Panc1 (cell line): Measurements from ENCODE around the gene SLCO3A1. TPM values are rescaled to one million over a fixed set of nuclear protein-coding genes. Genes with fewer than 3 reads are reported as not detected.

Source experiments
- ATAC-seq: fragments of 200-7000 bp; cut with Tn5 transposase; 2 replicates; pipeline ENCODE4 v1.9.1; 2020; ENCODE audit warnings: mild to moderate bottlenecking, moderate library complexity
- BruUV-seq: library from RNA; stranded (reverse); fragments of 400-500 nt; replicated peaks from 2 replicates; lab custom pipeline; 2021; lab: Mats Ljungman, UMichigan
- CTCF ChIA-PET: fragments of 300-600 bp; sonication (Branson Sonifier 250); formaldehyde crosslinking; loops from one replicate; lab custom pipeline; 2022; ENCODE audit warnings: antibody characterized with exemption; lab: Charles Lee
- POLR2A ChIA-PET: fragments of 300-600 bp; sonication (Branson Sonifier 250); formaldehyde crosslinking; loops from one replicate; lab custom pipeline; 2022; ENCODE audit warnings: antibody characterized with exemption; lab: Charles Lee
- DNase-seq: peaks from one replicate; pipeline ENCODE4 v3.0.0-alpha.2; 2010; ENCODE audit warnings: low read depth, low spot score
- H3K27ac ChIP-seq: 2 replicates; pipeline ENCODE4 v1.5.1; 2011; ENCODE audit warnings: mild to moderate bottlenecking, low read length, inconsistent platforms
- H3K27me3 ChIP-seq: fragments of 200-500 bp; sonication (Bioruptor generic); 2 replicates; pipeline ENCODE4 v1.6.0; 2014; ENCODE audit warnings: low read length, inconsistent platforms; ENCODE audit not compliant: control insufficient read depth, insufficient read depth
- H3K36me3 ChIP-seq: fragments of 200-500 bp; sonication (Bioruptor generic); 2 replicates; pipeline ENCODE4 v1.5.1; 2014; ENCODE audit warnings: inconsistent platforms, mild to moderate bottlenecking, low read length, moderate library complexity; ENCODE audit not compliant: control insufficient read depth, insufficient read depth
- H3K4me1 ChIP-seq: 2 replicates; pipeline ENCODE4 v1.5.1; 2011; ENCODE audit warnings: inconsistent platforms, mild to moderate bottlenecking, low read length, moderate library complexity; ENCODE audit not compliant: control insufficient read depth, insufficient read depth
- H3K4me3 ChIP-seq, 2 experiments: 2 replicates each; pipeline ENCODE4 v1.5.1; 2011 to 2012; ENCODE audit warnings: low read depth in 2 of 2, low read length in 2 of 2, mild to moderate bottlenecking in 2 of 2, inconsistent platforms in 1 of 2, moderate library complexity in 1 of 2
- H3K9me3 ChIP-seq: fragments of 200-500 bp; sonication (Bioruptor generic); 2 replicates; pipeline ENCODE4 v1.5.1; 2014; ENCODE audit warnings: low read depth, mild to moderate bottlenecking, inconsistent platforms, low read length, moderate library complexity; ENCODE audit not compliant: control insufficient read depth, insufficient read depth
- CTCF ChIP-seq: fragments of 450-650 bp; IDR thresholded peaks from 2 replicates; pipeline ENCODE4 v1.5.1; 2017; ENCODE audit warnings: mild to moderate bottlenecking
- POLR2AphosphoS5 ChIP-seq: IDR thresholded peaks from 2 replicates; pipeline ENCODE4 v1.6.1; 2012; ENCODE audit warnings: mild to moderate bottlenecking, low read depth, low read length, moderate library complexity
- REST ChIP-seq, 2 experiments: IDR thresholded peaks; 2 replicates each; pipeline ENCODE4 v1.6.1; 2011 to 2012; ENCODE audit warnings: low read depth in 2 of 2, control low read depth in 1 of 2, low read length in 1 of 2, mild to moderate bottlenecking in 1 of 2, moderate library complexity in 1 of 2; ENCODE audit not compliant: insufficient read depth in 1 of 2
- SIN3A ChIP-seq: IDR thresholded peaks from 2 replicates; pipeline ENCODE4 v1.6.1; 2012; ENCODE audit warnings: low read depth, mild to moderate bottlenecking, low read length, moderate library complexity, borderline replicate concordance; ENCODE audit not compliant: insufficient read depth
- TCF7L2 ChIP-seq: IDR thresholded peaks from 2 replicates; pipeline ENCODE4 v1.6.1; 2011; ENCODE audit warnings: mild to moderate bottlenecking, low read depth, low read length, inconsistent platforms
- in situ Hi-C: cut with HindIII; loops from 2 replicates; pipeline ENCODE4 v1.10.0; 2016; ENCODE audit warnings: low sequenced_read_pairs, low pct_unique_long_range_greater_than_20kb
- intact Hi-C: fragments of 100-400 bp; cut with micrococcal nuclease; formaldehyde crosslinking; loops from one replicate; pipeline ENCODE4 v1.10.0; 2022; ENCODE audit not compliant: unreplicated experiment
- total RNA-seq: library from RNA; stranded (reverse); gene quantifications from one replicate; pipeline ENCODE4 v1.2.1, GENCODE V29; 2021; ENCODE audit not compliant: unreplicated experiment

The SLCO3A1 gene
- total RNA-seq, 1 experiment from 2014 or later, result 20.6 TPM

GRCh38 chr15:92041371-92041770 is 187.9 kb downstream of the SLCO3A1 start:
- H3K4me3 ChIP-seq, result no peak overlapping the region

GRCh38 chr15:92043283-92043682 is 189.8 kb downstream of the SLCO3A1 start:
- Histone ChIP-seq H3K9me3 (no peaks in the 10 kb centered on the region), H3K36me3 (no peaks in the 10 kb centered on the region), H3K27ac (no peak overlapping the region), H3K4me3 (no peak overlapping the region), H3K4me1 (no peaks in the 10 kb centered on the region), H3K27me3 (no peaks in the 10 kb centered on the region)
- no TSS peak for BruUV-seq
- POLR2A ChIA-PET, result no interaction called here
- ATAC-seq, result no peak
- TF ChIP-seq REST (IDR thresholded peaks at IDR 0.05; ENCODE audit: insufficient read depth in 1 of 2, low read depth in 2 of 2, low read length in 1 of 2) (no peak), POLR2AphosphoS5 (no peak), SIN3A (no peak), TCF7L2 (no peak), CTCF (no peak)
- intact Hi-C loops, result no loop called here
- in situ Hi-C loops, result no loop called here
- DNase-seq, result no peak
- CTCF ChIA-PET, result no interaction called here

More at GRCh38 chr15:92041371-92041770, 187.9 kb downstream of the SLCO3A1 start:
- no TSS peak for BruUV-seq
- Histone ChIP-seq H3K27ac (no peak overlapping the region), H3K9me3 (no peaks in the 10 kb centered on the region), H3K4me1 (no peaks in the 10 kb centered on the region), H3K36me3 (no peaks in the 10 kb centered on the region), H3K27me3 (no peaks in the 10 kb centered on the region)
- CTCF ChIA-PET, result interaction anchor here (0.5 kb wide), 1 partner anchor 39 kb away, joined by 5 read pairs; no protein-coding TSS in a partner anchor
- TF ChIP-seq SIN3A (no peak), CTCF (no peak), TCF7L2 (no peak), POLR2AphosphoS5 (no peak), REST (IDR thresholded peaks at IDR 0.05; ENCODE audit: insufficient read depth in 1 of 2, low read depth in 2 of 2, low read length in 1 of 2) (no peak)
- in situ Hi-C loops (no loop called here), intact Hi-C loops (no loop called here)
- POLR2A ChIA-PET, result no interaction called here
- ATAC-seq, result no peak
- no peak for DNase-seq
